OCI-LY3 (cell line): ENCODE measurements around the gene SFT2D3.

Source experiments
- H2AFZ ChIP-seq: fragments of 200-600, 300-600 bp; shearing (Covaris generic); 2 replicates; pipeline ENCODE4 v1.6.0; 2014; ENCODE audit warnings: antibody characterized with exemption, low read depth, low read length
- H3K27ac ChIP-seq: fragments of 200-600, 300-600 bp; sonication (generic); 2 replicates; pipeline ENCODE4 v1.5.1; 2014; ENCODE audit warnings: mild to moderate bottlenecking, low read length, moderate library complexity, mixed read lengths
- H3K27me3 ChIP-seq: fragments of 200-600, 300-600 bp; sonication (generic); 2 replicates; pipeline ENCODE4 v1.6.1; 2014; ENCODE audit warnings: low read depth, low read length, mixed read lengths
- H3K36me3 ChIP-seq: fragments of 200-600, 300-600 bp; sonication (generic); replicated peaks from 2 replicates; pipeline ENCODE3; 2014; ENCODE audit warnings: low read depth, low read length, mixed read lengths
- H3K4me1 ChIP-seq: fragments of 300-600, 200-600 bp; sonication (generic); 2 replicates; pipeline ENCODE4 v1.6.1; 2014; ENCODE audit warnings: low read length, mixed read lengths
- H3K4me2 ChIP-seq: fragments of 200-600, 300-600 bp; sonication (generic); 2 replicates; pipeline ENCODE4 v1.6.1; 2014; ENCODE audit warnings: low read length, mixed read lengths
- H3K4me3 ChIP-seq: fragments of 300-600, 200-600 bp; sonication (generic); 2 replicates; pipeline ENCODE4 v1.5.1; 2014; ENCODE audit warnings: antibody characterized with exemption, mild to moderate bottlenecking, low read length, moderate library complexity
- H3K79me2 ChIP-seq: fragments of 300-600, 200-600 bp; shearing (Covaris generic); 2 replicates; pipeline ENCODE4 v1.6.1; 2014; ENCODE audit warnings: mild to moderate bottlenecking, low read length, mixed read lengths
- H3K9ac ChIP-seq: fragments of 300-600, 200-600 bp; shearing (Covaris generic); 2 replicates; pipeline ENCODE4 v1.6.0; 2014; ENCODE audit warnings: mild to moderate bottlenecking, low read length, moderate library complexity
- H3K9me3 ChIP-seq: fragments of 200-600, 300-600 bp; shearing (Covaris generic); 2 replicates; pipeline ENCODE4 v1.6.1; 2014; ENCODE audit warnings: low read length, mixed read lengths; ENCODE audit not compliant: insufficient read depth
- H4K20me1 ChIP-seq: fragments of 200-600, 300-600 bp; sonication (generic); 2 replicates; pipeline ENCODE4 v1.6.1; 2016; ENCODE audit warnings: low read length, mixed read lengths; ENCODE audit not compliant: insufficient read depth
- CTCF ChIP-seq: fragments of 200-600, 300-600 bp; sonication (generic); IDR thresholded peaks from 2 replicates; pipeline ENCODE4 v1.5.1; 2014; ENCODE audit warnings: antibody characterized with exemption, low read length, low read depth
- EZH2phosphoT487 ChIP-seq: fragments of 200-600 bp; shearing (Covaris generic); IDR thresholded peaks from 2 replicates; pipeline ENCODE4 v1.6.1; 2018; ENCODE audit warnings: antibody characterized with exemption, mixed run types, low read depth

Gene SFT2D3

DNA sequence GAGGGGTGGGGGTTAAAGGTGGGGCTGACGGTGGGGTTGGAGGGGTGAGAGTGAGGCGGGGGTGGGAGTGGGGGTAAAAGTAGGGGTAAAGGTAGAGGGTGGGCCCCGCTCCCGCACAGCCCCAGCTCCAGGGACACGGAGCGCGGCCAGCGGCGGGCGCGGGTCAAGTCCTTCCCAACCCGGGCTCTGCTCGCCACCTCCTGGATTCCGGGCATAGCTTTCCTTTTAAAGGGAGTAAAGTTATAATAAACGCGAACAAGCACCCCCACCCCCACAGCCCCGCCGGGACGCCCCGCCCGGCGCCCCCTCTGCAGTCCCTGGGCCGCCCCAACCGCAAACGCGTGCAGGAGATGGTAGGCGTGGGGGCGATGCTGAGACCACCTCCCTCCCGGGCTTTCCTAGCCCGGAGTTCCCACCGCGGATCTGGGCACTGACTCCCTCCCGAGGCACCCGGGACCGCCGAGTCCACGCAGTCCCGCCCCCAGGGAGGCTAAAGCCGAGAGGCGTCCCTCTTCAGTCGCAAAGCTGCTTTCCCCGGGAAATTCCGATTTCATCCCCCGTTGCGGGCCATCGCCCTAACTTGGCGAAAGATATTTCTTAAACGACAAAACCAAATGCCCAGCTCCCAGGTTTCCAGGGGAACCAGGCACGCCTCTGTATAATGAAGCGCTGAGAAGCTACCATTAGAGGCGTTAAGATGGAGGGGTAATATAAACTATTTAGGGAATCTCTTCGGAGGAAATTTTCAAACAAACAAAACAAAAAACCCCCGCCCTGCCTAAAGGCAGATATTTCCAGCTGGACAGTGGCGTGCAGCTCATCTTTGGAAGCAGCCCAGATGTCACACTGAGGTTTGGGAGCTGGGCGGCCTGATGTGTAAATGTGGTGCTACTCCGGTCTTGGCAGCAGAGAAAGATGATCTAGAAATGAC lies 25.7 kb upstream of the SFT2D3 start, which contains the start of gene LIMS2:
LIMS2 (minus strand) TSS at position 200 of the 931 bp plus-strand sequence. CDS start 506 bp downstream, outside the sequence.
- Histone ChIP-seq H3K27me3 (peaks cover 4% of the 10 kb centered on the region; the same call in 1 of the 2 replicates), H3K4me3 (no peak within 1 kb of the TSS), H3K36me3 (no peaks in the 10 kb centered on the region), H3K27ac (no peak within 1 kb of the TSS), H3K4me1 (no peaks in the 10 kb centered on the region), H3K9me3 (no peaks in the 10 kb centered on the region), H3K79me2 (no peaks in the 10 kb centered on the region), H4K20me1 (no peaks in the 10 kb centered on the region), H3K9ac (no peak within 1 kb of the TSS), H3K4me2 (no peak within 1 kb of the TSS), H2AFZ (no peak within 1 kb of the TSS)
- TF ChIP-seq EZH2phosphoT487 (no peak), CTCF (no peak)

DNA sequence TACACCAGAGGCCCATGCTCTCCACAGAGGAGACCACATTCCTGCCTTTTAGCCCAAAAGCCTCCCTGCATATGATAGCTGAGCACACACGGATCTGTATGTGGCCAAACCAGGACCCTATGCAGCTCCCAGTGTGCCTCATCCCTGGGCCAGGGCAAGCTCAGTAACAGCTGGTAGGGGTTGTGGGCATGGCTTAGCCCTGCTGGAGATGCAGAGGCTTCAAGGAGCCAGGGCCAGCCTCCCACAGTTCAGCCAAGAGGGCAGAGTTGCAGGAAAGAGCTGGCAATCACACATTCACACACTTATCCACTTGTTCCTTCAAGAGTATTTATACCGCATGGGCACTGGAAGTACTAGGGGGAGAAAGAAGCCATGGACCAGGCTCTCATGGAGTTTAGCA lies 24.4 kb upstream of the SFT2D3 start:
- Histone ChIP-seq H4K20me1 (no peaks in the 10 kb centered on the region), H2AFZ (no peak overlapping the region), H3K79me2 (no peaks in the 10 kb centered on the region), H3K4me2 (no peak overlapping the region), H3K4me1 (no peaks in the 10 kb centered on the region), H3K27me3 (no peaks in the 10 kb centered on the region; the same call in 1 of the 2 replicates), H3K9me3 (no peaks in the 10 kb centered on the region), H3K4me3 (no peak overlapping the region), H3K9ac (no peak overlapping the region), H3K36me3 (no peaks in the 10 kb centered on the region), H3K27ac (no peak overlapping the region)
- no peak for TF ChIP-seq EZH2phosphoT487
- TF ChIP-seq CTCF: no peak

DNA sequence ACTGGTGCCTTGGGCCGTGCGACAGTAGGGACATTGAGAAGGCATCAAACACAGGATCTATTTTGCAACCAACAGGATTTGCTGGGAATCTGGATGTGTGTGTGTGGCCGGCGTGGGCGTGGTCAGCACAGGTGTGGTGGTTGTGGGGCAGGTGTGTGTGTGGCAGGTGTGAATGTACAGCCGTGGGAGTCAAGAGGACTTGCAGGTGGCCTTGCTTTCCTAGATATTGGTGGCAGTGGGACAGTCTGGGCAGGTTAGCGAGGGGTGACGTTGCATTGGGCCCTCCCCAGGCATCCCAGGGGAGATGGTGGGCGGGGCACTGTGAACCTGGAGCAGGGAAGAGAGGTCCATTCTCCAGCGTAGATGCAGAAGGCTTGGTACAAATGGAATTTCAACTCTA lies 22.8 kb upstream of the SFT2D3 start:
- H3K36me3 ChIP-seq: no peaks in the 10 kb centered on the region
- no peaks in the 10 kb centered on the region for H3K4me1 ChIP-seq
- no peak overlapping the region for H3K4me3 ChIP-seq
- no peaks in the 10 kb centered on the region for H3K79me2 ChIP-seq
- TF ChIP-seq EZH2phosphoT487: no peak
- TF ChIP-seq CTCF: no peak
- no peaks in the 10 kb centered on the region; the same call in 1 of the 2 replicates for H3K27me3 ChIP-seq
- H4K20me1 ChIP-seq: no peaks in the 10 kb centered on the region
- no peak overlapping the region for H3K9ac ChIP-seq
- no peak overlapping the region for H2AFZ ChIP-seq
- no peak overlapping the region for H3K4me2 ChIP-seq
- no peaks in the 10 kb centered on the region for H3K9me3 ChIP-seq
- H3K27ac ChIP-seq: no peak overlapping the region

DNA sequence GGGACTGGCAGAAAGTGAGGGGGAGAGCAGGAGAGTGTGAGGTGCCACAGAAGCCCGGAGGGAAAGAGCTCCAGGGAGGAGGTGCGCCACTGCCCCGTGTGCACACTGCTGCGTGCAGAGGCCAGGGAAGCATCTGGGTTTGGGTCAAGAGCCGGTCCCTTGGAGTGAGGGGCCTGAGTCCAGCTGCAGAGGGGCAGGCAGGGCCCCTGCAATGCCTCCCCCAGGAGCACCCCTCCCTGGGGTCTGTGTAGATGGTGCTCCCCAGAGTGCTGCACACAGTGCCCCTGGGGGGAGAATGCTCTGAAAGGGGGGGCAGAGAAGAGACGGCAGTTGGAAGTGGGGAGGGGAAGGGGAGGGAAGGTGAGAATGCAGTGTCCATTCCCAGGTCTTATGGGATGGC lies 22.3 kb upstream of the SFT2D3 start:
- TF ChIP-seq EZH2phosphoT487 (no peak), CTCF (no peak)
- no peaks in the 10 kb centered on the region for H4K20me1 ChIP-seq
- H3K27me3 ChIP-seq: no peaks in the 10 kb centered on the region; the same call in 1 of the 2 replicates
- H3K9me3 ChIP-seq: no peaks in the 10 kb centered on the region
- no peaks in the 10 kb centered on the region for H3K4me1 ChIP-seq
- H3K9ac ChIP-seq: no peak overlapping the region
- H3K79me2 ChIP-seq: no peaks in the 10 kb centered on the region
- no peak overlapping the region for H3K27ac ChIP-seq
- H2AFZ ChIP-seq: no peak overlapping the region
- no peak overlapping the region for H3K4me3 ChIP-seq
- H3K36me3 ChIP-seq: no peaks in the 10 kb centered on the region
- H3K4me2 ChIP-seq: no peak overlapping the region
